Measurements from ENCODE around the gene UBQLNL.

Gene UBQLNL

GRCh38 chr11:5531053-5531831, 14.7 kb upstream of the UBQLNL start:
- H3K4me3 ChIP-seq (replicated peaks; ENCODE audit: low read depth, low read length), result no peak overlapping the region
- DNase-seq (ENCODE audit: extremely low read depth, low read depth), result no peak
- TF ChIP-seq CTCF (IDR thresholded peaks at IDR 0.05; ENCODE audit: low read depth, low read length, missing control alignments), result no peak

GRCh38 chr11:5528495-5528894, 12.0 kb upstream of the UBQLNL start:
- no peak for DNase-seq (ENCODE audit: extremely low read depth, low read depth)
- TF ChIP-seq CTCF (IDR thresholded peaks at IDR 0.05; ENCODE audit: low read depth, low read length, missing control alignments), result no peak
- no peak overlapping the region for H3K4me3 ChIP-seq (replicated peaks; ENCODE audit: low read depth, low read length)

GRCh38 chr11:5527716-5528115, 11.2 kb upstream of the UBQLNL start:
- TF ChIP-seq CTCF (IDR thresholded peaks at IDR 0.05; ENCODE audit: low read depth, low read length, missing control alignments), result no peak
- no peak overlapping the region for H3K4me3 ChIP-seq (replicated peaks; ENCODE audit: low read depth, low read length)
- no peak for DNase-seq (ENCODE audit: extremely low read depth, low read depth)

GRCh38 chr11:5524756-5525155, 8.3 kb upstream of the UBQLNL start:
- DNase-seq (ENCODE audit: extremely low read depth, low read depth), result no peak
- no peak overlapping the region for H3K4me3 ChIP-seq (replicated peaks; ENCODE audit: low read depth, low read length)
- no peak for TF ChIP-seq CTCF (IDR thresholded peaks at IDR 0.05; ENCODE audit: low read depth, low read length, missing control alignments)

GRCh38 chr11:5522308-5522707, 5.8 kb upstream of the UBQLNL start:
- TF ChIP-seq CTCF (IDR thresholded peaks at IDR 0.05; ENCODE audit: low read depth, low read length, missing control alignments), result no peak
- H3K4me3 ChIP-seq (replicated peaks; ENCODE audit: low read depth, low read length), result no peak overlapping the region
- no peak for DNase-seq (ENCODE audit: extremely low read depth, low read depth)

- H3K4me3 ChIP-seq (replicated peaks; ENCODE audit: low read depth, low read length), result no peak overlapping the region
- no peak for TF ChIP-seq CTCF (IDR thresholded peaks at IDR 0.05; ENCODE audit: low read depth, low read length, missing control alignments)
- no peak for DNase-seq (ENCODE audit: extremely low read depth, low read depth)
Observed at GRCh38 chr11:5521540-5521939, 5.0 kb upstream of the UBQLNL start.

- no peak overlapping the region for H3K4me3 ChIP-seq (replicated peaks; ENCODE audit: low read depth, low read length)
- no peak for TF ChIP-seq CTCF (IDR thresholded peaks at IDR 0.05; ENCODE audit: low read depth, low read length, missing control alignments)
- DNase-seq (ENCODE audit: extremely low read depth, low read depth), result no peak
Observed at GRCh38 chr11:5514841-5515240, 1.7 kb downstream of the UBQLNL start.
